HepG2 (cell line): ENCODE data around the gene TMCO6. TPM values are rescaled to one million over a fixed set of nuclear protein-coding genes. Genes with fewer than 3 reads are reported as not detected.

ENCODE experiments used
- ATAC-seq: fragments of 200-7000 bp; cut with Tn5 transposase; 3 replicates; pipeline ENCODE4 v1.9.1; 2020; ENCODE audit warnings: mild to moderate bottlenecking, moderate library complexity
- BruUV-seq: library from RNA; stranded (reverse); fragments of 400-500 nt; replicated peaks from 2 replicates; lab custom pipeline; 2021; lab: Mats Ljungman, UMichigan
- CTCF ChIA-PET: fragments of 300-600 bp; formaldehyde crosslinking; extraction: SDS; loops from one replicate; lab custom pipeline; 2021; ENCODE audit warnings: low total read pairs, inconsistent platforms, low intra/inter-chr PET ratio; lab: Yijun Ruan, JAX
- POLR2A ChIA-PET: fragments of 350-600 bp; sonication (Branson Sonifier 250); formaldehyde crosslinking; loops from one replicate; lab custom pipeline; 2020; ENCODE audit warnings: antibody characterized with exemption, inconsistent platforms; lab: Yijun Ruan, JAX
- DNase-seq: peaks from one replicate; pipeline ENCODE4 v3.0.0-alpha.2; 2015; ENCODE audit warnings: low spot score
- FAIRE-seq: peaks from 3 replicates; lab custom pipeline; 2011; peaks lifted over from hg19 to GRCh38; lab: Jason Lieb, UNC
- H2AFZ ChIP-seq: one replicate; pipeline ENCODE4 v1.6.1; 2011; ENCODE audit warnings: low read length, inconsistent platforms
- H3K27ac ChIP-seq: fragments of 300-600 bp; 3 replicates; pipeline ENCODE4 v1.8.0; 2011; ENCODE audit warnings: mixed run types, mild to moderate bottlenecking, mixed read lengths, low read length, inconsistent platforms; ENCODE audit not compliant: insufficient read depth; ENCODE audit errors: extremely low read length
- H3K27me3 ChIP-seq, 2 experiments: fragments of 200-600 bp in 1 of 2; 2 replicates in 1 of 2; 3 replicates in 1 of 2; pipeline versions ENCODE4 v1.6.0 to v1.8.0; 2011; ENCODE audit warnings: low read length in 2 of 2, mild to moderate bottlenecking in 2 of 2, moderate library complexity in 2 of 2, inconsistent platforms in 1 of 2; ENCODE audit not compliant: insufficient read depth in 2 of 2, control insufficient read depth in 1 of 2
- H3K36me3 ChIP-seq, 2 experiments: fragments of 200-600 bp in 1 of 2; replicated peaks in 1 of 2; 2 replicates in 1 of 2; 3 replicates in 1 of 2; pipeline versions ENCODE4 v1.5.1 to v1.8.0; 2011; ENCODE audit warnings: low read length in 2 of 2, inconsistent platforms in 1 of 2; ENCODE audit not compliant: insufficient read depth in 2 of 2, control insufficient read depth in 1 of 2
- H3K4me1 ChIP-seq: 2 replicates; pipeline ENCODE4 v1.5.1; 2012; ENCODE audit warnings: low read length, inconsistent platforms; ENCODE audit not compliant: insufficient read depth
- H3K4me2 ChIP-seq: 2 replicates; pipeline ENCODE4 v1.6.0; 2011; ENCODE audit warnings: low read depth, low read length, inconsistent platforms
- H3K4me3 ChIP-seq, 3 experiments: fragments of 200-600 bp in 1 of 3; sonication (generic), shearing (Covaris generic) in 1 of 3; replicated peaks in 1 of 3; 2 replicates each; pipeline ENCODE4 v1.5.1; 2011 to 2016; ENCODE audit warnings: low read length in 3 of 3, inconsistent platforms in 2 of 3, low read depth in 2 of 3, mild to moderate bottlenecking in 2 of 3, control low read depth in 1 of 3, mixed read lengths in 1 of 3; ENCODE audit not compliant: insufficient read depth in 1 of 3
- H3K79me2 ChIP-seq: one replicate; pipeline ENCODE4 v1.6.1; 2011; ENCODE audit warnings: low read length, inconsistent platforms; ENCODE audit not compliant: insufficient read depth
- H3K9ac ChIP-seq: 2 replicates; pipeline ENCODE4 v1.6.0; 2011; ENCODE audit warnings: mild to moderate bottlenecking, low read depth, low read length, inconsistent platforms; ENCODE audit not compliant: insufficient read depth
- H3K9me3 ChIP-seq: 2 replicates; pipeline ENCODE4 v1.5.1; 2012; ENCODE audit warnings: mild to moderate bottlenecking, low read length
- H4K20me1 ChIP-seq: 2 replicates; pipeline ENCODE4 v1.6.0; 2011; ENCODE audit warnings: inconsistent platforms, mild to moderate bottlenecking, low read length, moderate library complexity; ENCODE audit not compliant: insufficient read depth
- AFF4 ChIP-seq: sonication (generic); formaldehyde crosslinking; IDR thresholded peaks from 2 replicates; pipeline ENCODE4 v1.4.0; 2020; ENCODE audit warnings: missing genetic modification reagents
- ATF1 ChIP-seq: IDR thresholded peaks from 2 replicates; pipeline ENCODE4 v1.6.1; 2016; ENCODE audit warnings: mild to moderate bottlenecking, control low read depth
- CREB1 ChIP-seq, 2 experiments: fragments of 450-650 bp in 1 of 2; IDR thresholded peaks; 2 replicates each; pipeline ENCODE4 v1.6.1; 2016 to 2017; ENCODE audit warnings: control low read depth in 1 of 2, mild to moderate bottlenecking in 1 of 2, missing compliant biosample characterization in 1 of 2, missing genetic modification characterization in 1 of 2
- DZIP1 ChIP-seq: sonication (generic); formaldehyde crosslinking; IDR thresholded peaks from 2 replicates; pipeline ENCODE4 v1.5.0; 2020; ENCODE audit warnings: mild to moderate bottlenecking, missing genetic modification reagents
- FIP1L1 ChIP-seq: fragments of 200-400 bp; formaldehyde crosslinking; IDR thresholded peaks from 2 replicates; pipeline ENCODE4 v1.6.1; 2018; ENCODE audit warnings: low read depth, mild to moderate bottlenecking, low read length, moderate library complexity, borderline replicate concordance; ENCODE audit not compliant: insufficient read depth
- IKZF4 ChIP-seq: sonication (generic); formaldehyde crosslinking; IDR thresholded peaks from 2 replicates; pipeline ENCODE4 v1.5.1; 2020; ENCODE audit warnings: borderline replicate concordance, mild to moderate bottlenecking, low read depth, missing genetic modification reagents; ENCODE audit errors: not compliant biosample characterization
- IRF2 ChIP-seq: IDR thresholded peaks from 2 replicates; pipeline ENCODE4 v1.6.1; 2018; ENCODE audit warnings: missing genetic modification reagents, missing compliant biosample characterization
- MBD4 ChIP-seq: IDR thresholded peaks from 2 replicates; pipeline ENCODE4 v1.6.1; 2012; ENCODE audit warnings: low read length, inconsistent platforms, borderline replicate concordance
- NFE2 ChIP-seq: sonication (generic); formaldehyde crosslinking; IDR thresholded peaks from 2 replicates; pipeline ENCODE4 v1.4.0; 2020; ENCODE audit warnings: missing genetic modification reagents
- NR2C2 ChIP-seq: sonication (generic); formaldehyde crosslinking; IDR thresholded peaks from 2 replicates; pipeline ENCODE4 v1.4.0; 2020; ENCODE audit warnings: missing genetic modification reagents, mild to moderate bottlenecking, moderate library complexity, borderline replicate concordance
- PCBP2 ChIP-seq: fragments of 200-400 bp; formaldehyde crosslinking; optimal IDR thresholded peaks from 2 replicates; pipeline ENCODE3; 2018; ENCODE audit warnings: low read length, low read depth; ENCODE audit not compliant: poor library complexity, severe bottlenecking
- SETDB1 ChIP-seq: sonication (generic); formaldehyde crosslinking; IDR thresholded peaks from 2 replicates; pipeline ENCODE4 v1.5.1; 2020; ENCODE audit warnings: missing genetic modification reagents, mild to moderate bottlenecking, borderline replicate concordance
- TCF7 ChIP-seq: sonication (generic); IDR thresholded peaks from 2 replicates; pipeline ENCODE4 v1.6.1; 2016; ENCODE audit warnings: antibody characterized with exemption, low read depth
- ZC3H4 ChIP-seq: sonication (generic); formaldehyde crosslinking; IDR thresholded peaks from 2 replicates; pipeline ENCODE4 v1.4.0; 2020; ENCODE audit warnings: missing genetic modification reagents, borderline replicate concordance
- ZKSCAN8 ChIP-seq: IDR thresholded peaks from 2 replicates; pipeline ENCODE4 v1.6.1; 2016; ENCODE audit warnings: borderline replicate concordance, missing genetic modification reagents, missing compliant biosample characterization
- ZNF3 ChIP-seq: IDR thresholded peaks from 2 replicates; pipeline ENCODE4 v1.7.0; 2017; ENCODE audit warnings: inconsistent platforms
- ZNF34 ChIP-seq: sonication (generic); formaldehyde crosslinking; IDR thresholded peaks from 2 replicates; pipeline ENCODE4 v1.4.0; 2020; ENCODE audit warnings: mild to moderate bottlenecking, missing genetic modification reagents, borderline replicate concordance
- ZNF430 ChIP-seq: sonication (generic); formaldehyde crosslinking; IDR thresholded peaks from 2 replicates; pipeline ENCODE4 v1.9.0; 2021; ENCODE audit warnings: mild to moderate bottlenecking, missing genetic modification reagents
- ZNF746 ChIP-seq: sonication (generic); formaldehyde crosslinking; IDR thresholded peaks from 2 replicates; pipeline ENCODE4 v1.8.0; 2022; ENCODE audit warnings: mild to moderate bottlenecking, missing genetic modification reagents
- ZSCAN12 ChIP-seq: sonication (generic); formaldehyde crosslinking; IDR thresholded peaks from 2 replicates; pipeline ENCODE4 v1.9.0; 2021; ENCODE audit warnings: mild to moderate bottlenecking, missing genetic modification reagents
- WGBS: methylation state at CpG from one replicate; pipeline ENCODE4 v1.1.6; 2017; ENCODE audit warnings: low lambda C conversion rate; 5-methylcytosine and 5-hydroxymethylcytosine counted together
- in situ Hi-C: cut with HindIII; loops from 2 replicates; pipeline ENCODE4 v1.10.0; 2017; ENCODE audit warnings: low pct_unique_long_range_greater_than_20kb; ENCODE audit not compliant: extremely low pct_ligation_motif_present
- intact Hi-C: fragments of 100-400 bp; cut with micrococcal nuclease; formaldehyde crosslinking; loops from one replicate; pipeline ENCODE4 v1.10.0; 2022; ENCODE audit not compliant: unreplicated experiment
- polyA plus RNA-seq, 8 experiments: library from polyadenylated mRNA; depleted of rRNA in 3 of 8; stranded (reverse) in 7 of 8; unstranded in 1 of 8; fragments of >200 nt; fragmentation: Illumina TruSeq in 4 of 8; extraction: Trizol in 4 of 8; gene quantifications; 2 replicates each; pipeline versions ENCODE4 v1.2.1 to v1.2.3, GENCODE V29; 2011 to 2016; ENCODE audit warnings: low read depth in 4 of 8, missing spikeins in 1 of 8, mixed read lengths in 1 of 8; ENCODE audit not compliant: insufficient read depth in 1 of 8
- total RNA-seq, 5 experiments: library from RNA; depleted of rRNA; stranded (reverse); fragments of >200 nt; fragmentation: Illumina TruSeq; extraction: Trizol; gene quantifications; 2 replicates each; pipeline ENCODE4 v1.2.3, GENCODE V29; 2016; ENCODE audit warnings: low read depth in 1 of 5

Gene TMCO6
- total and polyA plus RNA-seq, 2 of the 13 experiments (the other 11 are each of a cell fraction or from before 2014, with no cell fraction given): 16.6 to 28.2 TPM

GRCh38 chr5:140678993-140679392 lies 39.7 kb downstream of the TMCO6 start:
- H3K9ac ChIP-seq: no peak overlapping the region
- no peak for FAIRE-seq
- no peak overlapping the region for H3K4me3 ChIP-seq
- TF ChIP-seq ZC3H4 (CRISPR knock-in tag) (no peak), ATF1 (no peak), IKZF4 (CRISPR knock-in tag) (no peak), IRF2 (CRISPR knock-in tag) (no peak), ZNF746 (CRISPR knock-in tag) (no peak), ZSCAN12 (CRISPR knock-in tag) (no peak), CREB1 (IDR thresholded peaks at IDR 0.05) (no peak), CREB1 (CRISPR knock-in tag; IDR thresholded peaks at IDR 0.05) (no peak), TCF7 (no peak), ZKSCAN8 (CRISPR knock-in tag) (no peak), NFE2 (CRISPR knock-in tag) (no peak), FIP1L1 (no peak), ZNF34 (CRISPR knock-in tag) (no peak), SETDB1 (CRISPR knock-in tag) (no peak), DZIP1 (no peak), ZNF430 (CRISPR knock-in tag) (no peak), NR2C2 (CRISPR knock-in tag) (no peak), AFF4 (CRISPR knock-in tag) (no peak), MBD4 (no peak), ZNF3 (CRISPR knock-in tag) (no peak), PCBP2 (no peak)
- in situ Hi-C loops: no loop called here
- H2AFZ ChIP-seq: no peak overlapping the region
- intact Hi-C loops: no loop called here
- no peak for DNase-seq
- no peak overlapping the region for H3K4me2 ChIP-seq
- H3K27ac ChIP-seq: no peak overlapping the region
- no peak for ATAC-seq
- no TSS peak for BruUV-seq
- H3K79me2 ChIP-seq: no peaks in the 10 kb centered on the region
- ChIA-PET CTCF (no interaction called here), POLR2A (interaction anchor here (0.7 kb wide), 2 partner anchors 12 to 13 kb away, joined by 3 read pairs; partner anchors contain the start of gene HARS2)
- H3K36me3 ChIP-seq: peaks cover 33 to 60% of the 10 kb centered on the region in 2 experiments; a peak in 4 of 5 replicates
- whole genome bisulfite sequencing: 100% methylated on average over 7 of the region's 7 CpGs
- no peaks in the 10 kb centered on the region for H3K4me1 ChIP-seq
- H4K20me1 ChIP-seq: no peaks in the 10 kb centered on the region
- no peaks in the 10 kb centered on the region for H3K27me3 ChIP-seq
- H3K9me3 ChIP-seq: no peaks in the 10 kb centered on the region
